GM18526 (cell line): Measurements from ENCODE around the gene WSCD2.

Experiments used
- POLR2A ChIP-seq: IDR thresholded peaks from 3 replicates; pipeline ENCODE4 v1.6.1; 2011; ENCODE audit not compliant: insufficient read length; ENCODE audit errors: extremely low read depth

Gene WSCD2

DNA sequence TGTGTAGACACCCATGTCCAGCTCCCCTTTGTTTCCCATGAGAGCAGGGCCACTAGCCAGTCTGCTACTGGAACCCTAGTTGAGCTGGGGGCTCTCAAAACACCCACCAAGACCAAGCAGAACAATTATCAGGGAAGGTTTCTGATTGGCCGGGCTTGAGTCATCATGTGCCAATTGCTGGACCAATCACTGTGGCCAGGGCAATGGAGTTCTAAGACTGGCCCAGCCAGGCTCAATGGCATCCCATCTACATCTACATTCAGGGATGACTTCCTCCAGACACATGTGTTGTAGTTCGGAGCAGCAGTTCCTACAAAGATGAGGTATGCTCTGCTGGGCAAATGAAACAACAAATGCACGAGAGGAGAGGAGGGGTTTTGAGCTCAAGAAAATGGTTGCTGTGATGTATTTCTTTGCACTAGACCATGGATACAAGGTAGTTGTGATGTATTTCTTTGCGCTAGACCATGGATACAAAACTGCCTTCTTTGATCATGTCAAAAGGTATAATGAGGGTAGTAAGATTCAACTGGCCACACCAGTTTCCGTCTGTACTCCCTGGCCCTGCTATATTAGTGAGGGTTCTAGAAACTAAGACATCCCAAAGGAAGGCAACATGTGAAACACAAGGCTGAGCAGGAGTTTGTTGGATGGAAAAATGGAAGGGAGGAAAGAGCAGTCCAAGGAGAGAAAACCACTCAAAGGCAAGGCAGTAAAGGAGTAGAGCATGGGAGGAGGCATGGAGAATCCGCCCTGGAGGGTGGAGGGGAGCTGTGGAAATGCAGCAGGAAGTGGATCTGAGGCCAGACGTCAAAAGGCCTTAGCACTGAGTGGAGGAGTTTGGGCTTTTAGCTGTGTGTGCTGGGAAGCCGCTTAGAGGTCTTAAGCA is 8.9 kb upstream of the WSCD2 start:
- TF ChIP-seq POLR2A, result no peak

DNA sequence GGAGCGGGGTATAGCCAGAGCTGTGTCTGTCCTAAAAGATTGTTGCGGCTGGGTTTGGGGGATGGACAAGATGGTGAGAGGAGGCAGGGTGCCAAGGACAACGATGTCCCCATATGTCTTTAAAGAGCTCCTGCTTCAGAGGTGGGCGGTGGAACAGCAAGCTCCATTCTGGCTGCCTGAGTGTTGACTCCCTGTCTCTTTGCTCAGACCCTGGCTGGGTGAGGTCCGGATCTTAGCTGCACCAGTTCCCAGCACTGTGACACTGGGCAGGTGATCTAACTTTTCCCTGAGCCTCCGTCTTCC is 8.3 kb upstream of the WSCD2 start:
- no peak for TF ChIP-seq POLR2A

DNA sequence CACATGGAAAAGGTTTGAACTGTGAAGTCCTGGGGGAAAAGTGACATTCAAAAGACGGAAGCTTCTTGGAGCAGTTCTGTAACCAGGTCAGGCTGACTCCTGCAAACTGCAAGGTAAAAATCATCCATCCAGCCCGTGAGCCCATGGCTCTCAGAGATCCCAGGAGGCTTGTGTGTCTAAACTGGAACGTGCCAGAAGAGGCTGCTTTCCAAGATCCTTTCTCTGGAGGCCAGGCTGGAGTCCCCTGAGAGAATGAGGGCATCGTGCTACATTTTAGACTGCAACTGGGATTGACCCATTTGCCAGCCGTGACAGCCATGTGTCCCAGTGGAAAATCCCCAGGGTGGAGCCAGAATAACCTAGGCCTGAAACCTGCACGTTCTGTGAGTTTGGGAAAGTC is 7.8 kb upstream of the WSCD2 start:
- no peak for TF ChIP-seq POLR2A

DNA sequence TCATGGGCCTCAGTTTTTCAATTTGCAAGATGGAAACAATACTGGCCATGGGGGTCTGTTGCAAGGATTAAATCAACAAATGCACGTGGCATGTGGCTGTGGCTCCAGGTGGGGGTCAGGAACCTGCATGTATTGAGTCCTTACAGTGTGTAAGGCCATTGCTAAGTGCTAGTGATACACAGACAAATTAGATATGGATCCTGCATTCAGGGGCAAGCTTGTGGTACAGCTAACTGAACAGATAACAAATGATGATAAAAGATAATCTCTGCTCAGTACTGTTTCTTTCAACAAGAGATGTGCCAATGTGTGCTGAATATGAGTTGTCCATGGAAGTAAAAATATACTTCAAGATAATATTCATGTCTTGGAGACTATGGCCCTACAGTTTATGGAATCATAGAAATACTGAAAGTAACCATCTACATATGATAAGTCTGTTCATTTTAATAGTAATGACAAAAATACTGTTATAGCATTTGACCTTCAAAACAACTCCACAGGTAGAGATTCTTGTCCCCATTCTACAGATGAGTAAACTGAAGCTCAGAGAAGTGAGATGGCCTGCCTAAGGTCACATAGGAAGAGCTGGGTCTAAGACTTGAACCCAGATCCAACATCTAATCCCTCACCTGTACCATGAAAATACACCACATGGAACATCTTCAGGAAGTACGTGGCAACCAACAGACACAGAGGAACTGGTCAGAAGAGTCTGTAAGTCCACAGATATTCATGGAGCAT is 7.2 kb upstream of the WSCD2 start:
- no peak for TF ChIP-seq POLR2A

DNA sequence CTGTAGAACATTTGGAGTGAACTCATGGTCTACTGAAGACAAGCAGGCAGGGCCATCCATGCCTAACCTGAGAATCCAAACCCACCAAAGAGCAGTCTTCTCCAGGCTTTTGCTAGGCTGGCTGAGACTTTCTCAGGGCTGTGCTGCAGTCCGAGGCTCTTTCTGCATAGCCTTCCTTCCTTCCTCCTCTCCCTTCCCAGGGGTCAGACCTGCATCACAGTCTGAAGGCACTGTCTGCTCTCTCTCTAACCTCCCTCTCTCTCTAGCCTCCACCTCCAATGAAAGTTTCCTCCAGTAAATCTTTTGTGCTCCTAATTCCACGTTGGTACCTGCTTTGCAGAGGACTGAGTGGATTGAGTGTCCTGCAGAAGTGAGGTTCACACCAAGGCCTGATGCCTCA is 6.4 kb upstream of the WSCD2 start:
- no peak for TF ChIP-seq POLR2A

DNA sequence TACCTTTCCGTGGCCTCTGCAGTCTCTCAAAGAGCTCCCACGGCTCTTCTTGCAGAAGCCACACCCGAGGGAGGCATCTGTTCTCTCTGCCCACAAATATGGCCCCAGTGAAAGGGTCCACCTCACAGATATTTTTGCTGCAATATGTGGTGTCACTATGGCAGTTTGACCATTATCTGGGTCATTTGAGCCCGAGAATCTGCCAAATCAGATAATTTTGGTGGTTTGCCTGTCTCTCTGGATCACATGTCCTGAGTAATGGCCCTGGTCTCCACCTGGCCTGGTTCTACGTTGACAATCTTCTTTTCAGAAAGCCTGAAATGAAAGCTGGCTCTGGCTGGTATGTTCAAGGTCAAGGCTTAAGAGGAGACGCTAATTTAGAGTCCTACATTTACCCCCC is 5.7 kb upstream of the WSCD2 start:
- TF ChIP-seq POLR2A, result no peak

DNA sequence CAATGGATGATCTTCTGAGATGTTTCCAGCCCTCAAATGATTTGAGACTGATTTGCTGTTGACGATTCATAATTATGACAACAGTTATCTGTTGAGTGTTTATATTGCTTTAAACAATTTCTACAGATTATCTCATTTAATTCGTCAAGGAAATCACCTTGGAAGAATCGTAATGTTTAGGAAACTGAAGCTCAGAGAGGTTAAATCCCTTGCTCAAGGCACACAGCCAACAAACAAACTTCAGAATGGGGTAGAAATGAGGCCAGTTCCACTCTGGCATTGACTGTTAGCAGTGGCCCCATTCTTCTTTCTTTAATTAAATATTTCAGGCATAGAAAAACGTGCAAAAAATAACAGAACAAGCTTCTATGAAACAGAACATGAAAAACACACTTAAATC is 4.0 kb upstream of the WSCD2 start:
- no peak for TF ChIP-seq POLR2A

DNA sequence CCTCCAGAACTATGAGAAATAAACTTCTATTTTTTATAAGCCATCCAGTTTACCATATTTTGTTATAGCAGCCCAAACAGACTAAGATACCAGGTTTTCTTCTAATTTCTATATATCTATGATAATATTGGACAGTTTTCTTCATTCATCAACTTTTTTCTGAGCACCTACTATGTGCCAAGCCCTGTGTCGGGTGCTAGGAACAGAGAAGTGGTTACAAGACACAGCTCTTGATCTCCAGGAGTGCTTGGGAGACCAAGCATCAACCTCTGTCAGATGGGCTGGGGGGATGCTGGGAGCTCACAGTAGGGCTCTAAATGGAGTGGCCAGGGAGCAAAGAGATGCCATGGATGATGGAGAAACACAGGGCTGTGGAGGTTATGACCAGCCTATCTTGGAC is 2.9 kb upstream of the WSCD2 start:
- TF ChIP-seq POLR2A, result no peak

DNA sequence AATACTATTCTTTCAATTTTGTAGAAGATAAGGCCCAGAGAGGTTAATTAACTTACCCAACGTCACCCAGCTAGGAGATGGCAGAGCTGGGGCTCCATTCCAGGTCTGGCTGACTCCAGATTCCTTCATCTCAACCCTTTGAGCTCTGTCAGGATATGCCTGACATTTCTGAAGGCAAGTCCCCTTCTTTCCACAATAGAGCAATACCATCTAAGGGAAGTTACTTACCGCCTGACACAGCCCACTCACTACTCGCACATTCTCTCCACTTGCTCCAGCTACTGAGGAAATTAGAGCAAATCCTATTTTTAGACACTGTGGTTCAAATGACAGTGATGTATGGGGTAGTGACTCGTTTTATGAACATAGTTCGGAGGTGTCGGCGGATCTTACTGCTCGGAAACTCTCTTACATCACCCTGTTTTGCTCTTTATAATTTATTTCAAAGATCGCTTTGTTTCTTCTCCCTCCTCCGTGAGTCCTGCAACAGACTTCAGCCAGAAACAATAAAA is 2.0 kb upstream of the WSCD2 start:
- TF ChIP-seq POLR2A, result no peak

DNA sequence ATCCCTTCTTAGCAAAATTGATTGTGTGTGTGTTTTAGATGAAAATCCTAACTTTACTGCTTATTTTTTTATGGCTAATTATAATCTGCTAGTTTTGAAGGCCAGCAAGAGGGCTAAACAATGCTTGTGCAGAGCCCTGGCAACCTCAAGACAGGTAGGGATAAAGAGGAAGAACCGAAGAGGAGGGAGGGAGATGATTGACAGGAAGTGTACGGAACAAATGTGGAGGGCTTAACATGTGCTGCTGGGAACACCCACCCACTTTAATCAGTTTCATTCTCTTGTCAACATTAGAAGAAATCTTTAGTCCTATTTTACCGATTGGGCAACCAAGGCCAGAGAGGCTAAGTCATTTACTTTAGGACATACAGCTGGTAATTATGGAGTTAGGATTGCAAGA is 1.4 kb upstream of the WSCD2 start:
- TF ChIP-seq POLR2A, result no peak

DNA sequence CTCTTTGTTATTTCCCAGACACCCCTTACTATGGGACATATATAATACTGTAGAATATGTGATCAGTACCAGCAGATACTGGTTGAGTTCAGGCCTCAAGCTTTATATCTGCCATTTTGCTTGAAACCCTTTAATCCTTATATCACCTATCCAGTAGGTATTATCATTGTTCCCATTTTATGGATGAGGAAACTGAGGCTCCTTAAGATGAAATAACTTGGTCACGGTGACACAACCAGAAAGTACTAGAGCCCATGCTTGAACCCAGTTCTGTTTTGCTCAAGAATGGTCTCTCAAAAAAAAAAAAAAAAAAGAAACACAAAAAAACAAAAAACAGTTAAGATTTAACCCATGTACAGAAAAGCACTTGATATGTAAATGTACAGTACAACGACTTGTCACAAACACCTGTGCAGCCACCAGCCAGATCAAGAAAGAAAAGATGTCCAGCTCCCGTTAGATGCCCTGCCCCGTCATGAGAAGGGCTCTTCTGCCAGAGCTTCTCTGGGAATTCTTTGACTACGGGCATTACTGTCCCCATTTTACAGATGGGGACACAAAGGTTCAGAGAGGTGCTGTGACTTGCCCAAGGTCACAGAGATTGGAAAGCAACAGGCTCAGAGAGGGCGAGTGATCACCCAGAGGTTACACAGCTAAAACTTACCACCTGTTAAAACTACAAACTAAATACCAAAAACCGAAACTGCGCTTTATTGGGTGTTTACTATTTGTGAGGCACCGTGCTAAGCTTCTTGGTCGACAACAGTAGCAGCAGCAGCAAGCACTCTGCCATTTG is 669 bp upstream of the WSCD2 start:
- TF ChIP-seq POLR2A, result no peak

DNA sequence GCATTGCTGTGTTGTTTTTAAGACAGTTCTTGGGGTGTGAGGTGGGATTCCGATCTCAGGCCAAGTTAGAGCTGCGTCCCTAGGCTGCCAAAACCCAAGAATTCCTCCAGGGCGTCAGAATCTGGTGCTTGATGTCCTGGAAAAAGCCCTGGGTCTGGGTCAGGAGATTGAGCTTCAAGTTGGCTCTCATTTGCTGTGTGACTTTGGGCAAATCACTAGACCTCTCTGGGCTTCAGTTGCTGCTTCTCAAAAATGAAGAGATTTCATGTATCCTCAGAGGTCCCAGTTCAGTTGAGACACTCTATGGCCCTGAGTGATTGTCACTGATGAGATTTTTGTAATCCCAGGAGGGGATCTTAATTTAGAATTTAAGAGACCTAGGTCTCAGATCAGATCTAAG is 1.9 kb downstream of the WSCD2 start:
- TF ChIP-seq POLR2A, result no peak

DNA sequence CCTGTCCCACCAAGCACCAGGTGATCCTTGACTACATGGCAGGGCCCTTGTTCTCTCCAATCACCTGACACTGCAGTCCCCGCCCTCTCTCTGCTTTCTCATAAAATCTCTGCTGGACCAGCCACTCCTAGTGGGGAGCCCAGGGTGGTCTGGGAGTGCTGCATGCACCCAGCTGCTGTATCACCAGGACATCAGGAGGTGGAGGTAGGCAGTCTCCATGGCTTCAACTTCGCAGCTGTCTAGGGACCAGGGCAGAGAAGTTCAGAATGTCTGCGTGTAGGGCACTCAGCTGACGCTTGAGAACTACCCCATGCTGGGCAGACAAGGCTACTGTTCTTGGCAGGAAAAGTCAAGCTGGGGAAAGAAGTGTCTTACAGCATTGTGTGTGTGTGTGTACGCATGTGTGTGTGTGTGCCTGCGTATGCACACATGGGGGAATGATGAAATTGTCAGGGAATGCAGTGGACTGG is 2.6 kb downstream of the WSCD2 start:
- TF ChIP-seq POLR2A, result no peak

DNA sequence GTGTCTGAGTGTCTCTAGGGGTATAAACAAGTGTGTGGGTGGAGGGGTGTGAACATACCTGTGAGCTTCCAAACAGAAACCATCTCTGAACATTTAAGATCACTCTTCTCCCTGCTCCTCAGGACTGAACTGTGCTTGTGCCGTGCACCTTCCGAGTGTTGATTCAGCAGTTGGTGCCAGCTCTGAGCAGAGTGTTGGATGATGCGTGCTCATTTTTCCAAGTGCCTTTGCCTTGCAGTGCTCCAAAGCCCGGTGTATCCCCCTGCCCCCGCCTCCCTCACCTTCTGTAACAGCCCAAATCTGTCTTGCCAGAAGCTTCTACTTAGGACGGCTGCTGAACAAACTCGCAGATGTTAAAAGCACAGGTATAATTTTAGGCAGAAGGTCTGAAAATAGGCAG is 4.4 kb downstream of the WSCD2 start:
- no peak for TF ChIP-seq POLR2A

DNA sequence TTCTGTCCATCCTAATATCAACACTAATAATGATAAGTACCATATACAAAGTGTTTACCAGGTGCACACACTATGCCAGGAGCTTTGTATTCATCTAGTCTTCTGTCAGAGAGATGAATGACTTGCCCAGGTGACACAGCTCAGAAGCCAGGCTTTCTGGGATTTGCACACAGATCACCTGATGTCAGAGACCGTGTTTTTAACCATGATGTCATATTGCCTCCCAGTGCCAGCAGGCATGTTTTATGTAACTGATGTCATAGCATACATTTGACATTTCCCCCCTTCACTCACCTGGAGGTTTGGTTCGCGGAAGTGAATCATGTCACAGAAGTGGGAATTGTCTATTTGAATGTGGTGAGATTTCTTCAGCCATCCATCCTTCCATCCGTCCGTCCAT is 5.7 kb downstream of the WSCD2 start:
- TF ChIP-seq POLR2A, result no peak

DNA sequence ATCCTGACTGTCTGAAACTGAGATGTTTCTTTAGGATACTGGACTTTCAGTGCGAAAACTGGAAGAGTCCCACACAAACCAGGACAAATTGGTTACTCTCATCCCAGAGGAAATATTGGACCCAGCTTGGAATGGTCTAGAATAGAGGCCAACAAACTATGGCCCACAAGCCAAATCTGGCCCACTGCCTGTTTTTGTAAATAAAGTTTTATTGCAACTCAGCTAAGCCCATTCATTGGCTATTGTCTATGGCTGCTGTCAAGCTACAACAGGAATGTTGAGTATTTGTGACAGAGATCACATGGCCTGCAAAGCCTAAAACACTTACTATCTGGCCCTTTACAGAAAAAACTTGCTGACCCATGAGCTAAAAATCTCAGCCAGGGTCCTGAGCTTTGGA is 6.5 kb downstream of the WSCD2 start:
- TF ChIP-seq POLR2A, result no peak
